Transverse colon (tissue), 4 donors: Measurements from ENCODE around the gene TET3. TPM values are rescaled to one million over a fixed set of nuclear protein-coding genes. Genes with fewer than 3 reads are reported as not detected.

ENCODE experiments used
- DNase-seq: peaks from one replicate; pipeline ENCODE4 v3.0.0-alpha.2; 2019
- H3K27ac ChIP-seq, 4 donors: fragments of 200-600 bp; sonication (generic); 2 replicates each; pipeline ENCODE4 v1.5.1; 2016 to 2018; ENCODE audit warnings: inconsistent platforms in 4 of 4
- H3K27me3 ChIP-seq: fragments of 200-600 bp; sonication (generic); 2 replicates; pipeline ENCODE4 v1.5.1; 2017; ENCODE audit warnings: inconsistent platforms
- H3K36me3 ChIP-seq, 4 donors: fragments of 200-600 bp; sonication (generic); 2 replicates each; pipeline ENCODE4 v1.5.1; 2017 to 2019; ENCODE audit warnings: inconsistent platforms in 4 of 4
- H3K4me1 ChIP-seq, 4 donors: fragments of 200-600 bp; sonication (generic); 2 replicates each; pipeline ENCODE4 v1.5.1; 2017 to 2020; ENCODE audit warnings: inconsistent platforms in 4 of 4
- H3K4me3 ChIP-seq, 4 donors: fragments of 200-600 bp; sonication (generic); 1 replicate in 1 of 4; 2 replicates in 3 of 4; pipeline versions ENCODE4 v1.5.1 to v1.6.1; 2017 to 2019; ENCODE audit warnings: inconsistent platforms in 4 of 4
- H3K9me3 ChIP-seq, 2 donors: fragments of 200-600 bp; sonication (generic); 2 replicates each; pipeline ENCODE4 v1.5.1; 2017 to 2019; ENCODE audit warnings: inconsistent platforms in 2 of 2
- CTCF ChIP-seq, 5 experiments: fragments of 200-600 bp in 3 of 5; fragments of 450-650 bp in 2 of 5; sonication (generic) in 3 of 5; IDR thresholded peaks; 1 replicate in 2 of 5; 2 replicates in 3 of 5; pipeline ENCODE4 v1.5.1; 2016 to 2017; ENCODE audit warnings: antibody characterized with exemption in 5 of 5, inconsistent platforms in 3 of 5, mild to moderate bottlenecking in 2 of 5, moderate library complexity in 1 of 5
- EP300 ChIP-seq: sonication (generic); formaldehyde crosslinking; IDR thresholded peaks from one replicate; pipeline ENCODE4 v1.6.1; 2017; ENCODE audit warnings: antibody characterized with exemption, low read depth
- POLR2A ChIP-seq: fragments of 450-650 bp; IDR thresholded peaks from one replicate; pipeline ENCODE4 v1.6.1; 2016; ENCODE audit warnings: antibody characterized with exemption, mild to moderate bottlenecking, moderate library complexity
- POLR2AphosphoS5 ChIP-seq, 3 donors: sonication (generic); formaldehyde crosslinking; IDR thresholded peaks; one replicate each; pipeline ENCODE4 v1.6.1; 2016; ENCODE audit warnings: antibody characterized with exemption in 3 of 3
- WGBS, 2 donors: methylation state at CpG; one replicate each; pipeline ENCODE4 v1.1.5; 2018; ENCODE audit warnings: low coverage in 1 of 2; 5-methylcytosine and 5-hydroxymethylcytosine counted together
- in situ Hi-C, 4 donors: fragments of 200-750 bp; cut with MboI; loops; one replicate each; pipeline versions ENCODE4 v1.15.0 to v1.15.1; 2017; ENCODE audit warnings: low sequenced_read_pairs in 3 of 4, low pct_ligation_motif_present in 1 of 4, low pct_unique_long_range_greater_than_20kb in 1 of 4
- intact Hi-C: fragments of 100-400 bp; cut with DNase I; formaldehyde crosslinking; loops from one replicate; pipeline ENCODE4 v1.15.1; 2023; ENCODE audit warnings: low total_unique reads
- total RNA-seq, 4 donors: library from RNA; depleted of rRNA; stranded (reverse); fragments of >200 nt; gene quantifications; one replicate each; pipeline ENCODE4 v1.1.0, GENCODE V29; 2016

TET3 gene
- total RNA-seq, 4 donors from 2014 or later: 20.2 to 26.9 (median 22.5) TPM

GRCh38 chr2:73979686-73980085 is 5.0 kb upstream of the TET3 start:
- no peaks in the 10 kb centered on the region for H3K36me3 ChIP-seq
- 28 to 39% methylated on average over 3 of the region's 3 CpGs for WGBS, 2 donors
- H3K27me3 ChIP-seq: no peaks in the 10 kb centered on the region
- in situ Hi-C loops (loop anchor here in 1 of 4 donors (25.0 kb wide), 1 partner anchor 142 kb away; the partner anchor contains the start of gene STAMBP), intact Hi-C loops (loop anchor here (10.0 kb wide), 2 partner anchors 55 to 155 kb away; partner anchors contain the start of genes DGUOK and STAMBP)
- no peak for DNase-seq
- no peak overlapping the region for H3K27ac ChIP-seq
- TF ChIP-seq CTCF (IDR thresholded peaks at IDR 0.05) (no peak), EP300 (no peak), POLR2AphosphoS5 (IDR thresholded peaks at IDR 0.05) (no peak), POLR2A (no peak)
- peaks cover 10 to 64% (median 49%) of the 10 kb centered on the region in 4 donors for H3K4me1 ChIP-seq
- H3K9me3 ChIP-seq: no peaks in the 10 kb centered on the region
- H3K4me3 ChIP-seq: no peak overlapping the region

- peaks cover 10 to 57% (median 50%) of the 10 kb centered on the region in 4 donors for H3K4me1 ChIP-seq
- 59 to 67% methylated on average over 2 of the region's 2 CpGs for WGBS, 2 donors
- H3K27ac ChIP-seq: peak overlapping the region in 3 of 4 donors; percentile 91 to 96 (median 92)
- intact Hi-C loops (loop anchor here (10.0 kb wide), 2 partner anchors 56 to 156 kb away; partner anchors contain the start of genes DGUOK and STAMBP), in situ Hi-C loops (loop anchor here in 1 of 4 donors (25.0 kb wide), 1 partner anchor 143 kb away; the partner anchor contains the start of gene STAMBP)
- peak overlapping the region in 3 of 4 donors; percentile 35 to 54 (median 37) for H3K4me3 ChIP-seq
- no peaks in the 10 kb centered on the region for H3K36me3 ChIP-seq
- no peak for DNase-seq
- no peaks in the 10 kb centered on the region for H3K9me3 ChIP-seq
- H3K27me3 ChIP-seq: no peaks in the 10 kb centered on the region
- no peak for TF ChIP-seq POLR2A
- peak in 1 of 3 donors; percentile 6 for TF ChIP-seq POLR2AphosphoS5 (IDR thresholded peaks at IDR 0.05)
- no peak for TF ChIP-seq EP300
- TF ChIP-seq CTCF (IDR thresholded peaks at IDR 0.05): no peak
These were observed 4.1 kb upstream of the TET3 start for GRCh38 chr2:73980566-73980965.

GRCh38 chr2:73981081-73982001 is 3.4 kb upstream of the TET3 start:
- in situ Hi-C loops (loop anchor here in 1 of 4 donors (25.0 kb wide), 1 partner anchor 144 kb away; the partner anchor contains the start of gene STAMBP), intact Hi-C loops (loop anchor here (10.0 kb wide), 2 partner anchors 57 to 157 kb away; partner anchors contain the start of genes DGUOK and STAMBP)
- Histone ChIP-seq H3K27me3 (no peaks in the 10 kb centered on the region), H3K9me3 (no peaks in the 10 kb centered on the region), H3K27ac (peak overlapping the region; percentile 89 to 96 (median 92)), H3K4me3 (peak overlapping the region in 3 of 4 donors; percentile 35 to 54 (median 37)), H3K4me1 (peaks cover 17 to 63% (median 58%) of the 10 kb centered on the region in 4 donors), H3K36me3 (no peaks in the 10 kb centered on the region)
- peak; percentile 56 for DNase-seq
- TF ChIP-seq POLR2A (peak; percentile 18), CTCF (IDR thresholded peaks at IDR 0.05) (no peak), POLR2AphosphoS5 (IDR thresholded peaks at IDR 0.05) (peak in 2 of 3 donors; percentile 14 to 22)
- 0 to 10% methylated on average over 3 to 31 of the region's 31 CpGs for WGBS, 2 donors

- intact Hi-C loops (loop anchor here (10.0 kb wide), 2 partner anchors 57 to 157 kb away; partner anchors contain the start of genes DGUOK and STAMBP), in situ Hi-C loops (loop anchor here in 1 of 4 donors (25.0 kb wide), 1 partner anchor 145 kb away; the partner anchor contains the start of gene STAMBP)
- no peak overlapping the region for H3K4me3 ChIP-seq
- H3K36me3 ChIP-seq: no peaks in the 10 kb centered on the region
- DNase-seq: peak; percentile 54
- WGBS, 2 donors: 44 to 72% methylated on average over 3 to 7 of the region's 7 CpGs
- no peaks in the 10 kb centered on the region for H3K27me3 ChIP-seq
- H3K27ac ChIP-seq: peak overlapping the region; percentile 89 to 96 (median 92)
- H3K9me3 ChIP-seq: no peaks in the 10 kb centered on the region
- TF ChIP-seq EP300 (no peak), POLR2A (no peak), CTCF (IDR thresholded peaks at IDR 0.05) (no peak), POLR2AphosphoS5 (IDR thresholded peaks at IDR 0.05) (no peak)
- peaks cover 19 to 71% (median 66%) of the 10 kb centered on the region in 4 donors for H3K4me1 ChIP-seq
These were observed 2.5 kb upstream of the TET3 start for GRCh38 chr2:73982140-73982617.
